AG20443 (cell line): ENCODE results near the gene CNNM4.
"Not testable (repeated sequence)": the region's sequence is repeated elsewhere in the genome, so short reads cannot be mapped to it uniquely, and the experiment has no call there.

Experiments
- DNase-seq: peaks from one replicate; pipeline ENCODE4 v3.0.0; 2012; ENCODE audit warnings: low spot score, mixed read lengths

CNNM4 gene

DNA sequence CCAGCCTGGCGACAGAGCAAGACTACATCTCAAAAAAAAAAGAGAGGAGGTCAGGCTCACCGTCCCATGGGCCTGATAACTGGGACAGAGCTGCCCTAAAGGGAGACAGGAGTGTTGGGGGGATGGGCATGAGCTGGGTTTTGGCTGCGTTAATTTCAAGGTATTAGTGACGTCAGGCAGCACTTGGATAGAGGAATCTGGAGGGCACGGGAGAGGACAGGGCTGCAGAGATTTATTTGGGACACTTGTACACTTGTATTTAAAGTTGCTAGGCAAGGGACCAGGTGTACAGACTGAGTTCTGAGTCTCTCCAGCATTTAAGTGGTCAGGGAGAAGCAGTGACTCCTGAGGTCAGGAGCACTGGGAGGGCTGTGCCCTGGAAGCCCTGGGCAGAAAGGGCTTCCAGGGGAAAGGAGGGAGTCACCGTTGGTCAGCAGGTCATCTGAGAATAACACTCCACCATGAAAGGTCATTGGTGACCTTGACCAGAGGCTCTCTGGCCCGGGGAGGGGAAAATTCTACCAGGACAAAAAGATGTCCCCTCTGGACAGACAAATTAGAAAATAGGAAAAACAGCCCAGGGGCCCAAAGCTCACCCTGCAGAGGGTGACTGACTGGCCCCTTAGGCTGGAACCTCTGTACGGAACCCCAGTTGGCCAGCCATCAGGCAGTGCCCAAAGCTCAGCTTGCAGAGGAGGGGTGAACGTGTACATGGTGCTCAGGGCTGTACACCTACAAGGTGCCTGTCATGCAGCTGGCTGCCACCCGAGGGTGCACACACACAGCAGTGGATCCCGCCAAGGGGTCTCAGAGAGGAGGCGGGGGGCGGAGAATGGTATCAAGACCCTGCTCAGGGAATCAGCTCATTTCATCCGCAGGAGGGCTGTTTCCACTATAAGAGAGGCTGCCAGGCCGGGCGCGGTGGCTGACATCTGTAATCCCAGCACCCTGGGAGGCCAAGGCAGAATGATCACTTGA, 32.4 kb downstream of the CNNM4 start:
- DNase-seq, result no peak

DNA sequence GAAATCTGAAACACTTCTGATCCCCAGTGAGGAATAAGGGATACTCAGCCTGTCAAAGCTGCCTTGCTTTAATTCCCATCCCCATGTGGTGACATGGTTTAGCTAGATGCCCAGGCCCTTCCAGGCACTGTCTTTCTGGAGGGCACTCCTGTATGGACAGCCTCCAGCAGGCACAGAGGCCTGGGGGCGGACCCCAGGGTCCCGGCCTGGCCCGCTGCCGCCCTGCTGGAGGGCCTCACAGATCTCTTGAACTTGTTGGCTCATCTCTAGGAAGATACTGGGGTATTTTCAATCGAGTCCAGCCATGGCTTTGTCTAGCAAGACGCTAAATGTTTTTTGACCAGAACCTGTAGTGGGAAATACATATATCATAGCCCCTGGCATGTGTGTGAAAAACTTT, 34.4 kb downstream of the CNNM4 start:
- DNase-seq, result no peak

DNA sequence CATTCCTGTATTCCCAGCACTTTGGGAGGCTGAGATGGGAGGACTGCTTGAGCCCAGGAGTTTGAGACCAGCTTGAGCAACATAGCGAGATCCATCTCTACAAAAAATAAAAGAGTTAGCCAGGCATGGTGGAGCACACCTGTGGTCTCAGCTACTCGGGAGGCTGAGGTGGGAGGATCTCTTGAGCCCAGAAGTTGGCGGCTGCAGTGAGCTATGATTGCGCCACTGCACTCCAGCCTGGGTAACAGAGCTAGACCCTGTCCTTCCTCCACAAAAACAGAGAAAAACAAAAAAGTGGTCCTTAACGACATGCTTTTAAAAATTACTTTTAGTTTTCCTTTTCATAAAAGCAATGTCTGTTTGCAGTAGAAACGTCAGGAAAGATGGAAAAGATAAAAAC, 35.8 kb downstream of the CNNM4 start:
- not testable (repeated sequence) for DNase-seq

DNA sequence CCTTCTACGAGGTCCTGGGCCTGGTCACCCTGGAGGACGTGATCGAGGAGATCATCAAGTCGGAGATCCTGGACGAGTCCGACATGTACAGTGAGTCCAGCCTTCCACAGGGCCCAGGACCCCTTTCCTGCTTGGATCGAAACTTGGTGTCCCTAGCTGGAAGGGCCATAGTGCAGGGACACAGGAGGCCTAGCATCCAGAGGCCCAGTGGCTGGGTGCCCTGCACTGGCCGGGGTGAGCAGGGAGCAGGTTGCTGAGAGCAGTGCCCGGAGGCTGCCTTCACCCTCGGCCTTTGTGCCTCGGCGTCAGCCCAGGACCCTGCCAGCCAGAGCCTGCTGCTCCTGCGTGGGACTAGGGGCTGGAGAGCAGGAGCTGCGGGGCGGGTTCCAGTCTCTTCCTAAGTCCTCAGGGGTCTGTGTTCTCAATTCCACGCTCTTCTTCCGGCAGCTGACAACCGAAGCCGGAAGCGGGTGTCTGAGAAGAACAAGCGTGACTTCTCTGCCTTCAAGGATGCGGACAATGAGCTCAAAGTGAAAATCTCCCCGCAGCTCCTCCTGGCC, 36.4 kb downstream of the CNNM4 start:
- no peak for DNase-seq

DNA sequence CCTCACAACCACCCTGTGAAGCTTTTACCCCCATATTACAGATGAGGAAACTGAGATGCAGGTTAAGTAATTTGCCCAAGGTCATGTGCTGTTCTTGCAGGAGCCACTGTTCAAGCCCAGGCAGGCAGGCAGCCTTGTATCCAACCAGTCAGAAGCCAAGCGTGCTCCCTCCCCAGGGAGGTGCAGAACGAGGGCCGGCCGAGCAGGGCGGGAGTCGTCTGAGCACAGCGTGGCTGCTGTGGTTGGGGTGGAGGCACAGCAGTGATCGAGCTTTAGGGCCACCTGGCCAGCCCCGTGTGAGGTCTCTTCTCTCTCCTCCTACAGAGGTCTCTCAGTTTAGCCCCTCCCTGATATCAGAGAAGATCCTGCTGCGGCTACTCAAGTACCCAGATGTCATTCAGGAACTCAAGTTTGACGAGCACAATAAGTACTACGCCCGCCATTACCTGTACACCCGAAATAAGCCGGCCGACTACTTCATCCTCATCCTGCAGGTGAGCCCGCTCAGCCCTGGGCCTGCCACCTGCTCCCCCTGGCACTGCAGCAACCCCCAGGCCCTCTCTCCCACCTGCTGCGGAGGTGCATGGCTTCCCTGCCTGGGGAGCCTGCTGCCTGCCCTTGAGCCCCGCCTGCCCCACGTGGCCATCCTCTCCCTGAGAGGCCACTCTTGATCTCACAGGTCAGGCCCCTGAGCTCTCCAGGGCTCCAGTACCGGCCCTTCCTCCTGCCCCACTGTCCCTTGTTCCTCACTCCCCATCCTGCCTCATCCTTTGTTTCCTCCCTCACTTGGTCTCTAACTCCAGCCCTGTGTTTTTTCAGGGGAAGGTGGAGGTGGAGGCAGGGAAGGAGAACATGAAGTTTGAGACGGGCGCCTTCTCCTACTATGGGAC, 38.3 kb downstream of the CNNM4 start:
- no peak for DNase-seq

DNA sequence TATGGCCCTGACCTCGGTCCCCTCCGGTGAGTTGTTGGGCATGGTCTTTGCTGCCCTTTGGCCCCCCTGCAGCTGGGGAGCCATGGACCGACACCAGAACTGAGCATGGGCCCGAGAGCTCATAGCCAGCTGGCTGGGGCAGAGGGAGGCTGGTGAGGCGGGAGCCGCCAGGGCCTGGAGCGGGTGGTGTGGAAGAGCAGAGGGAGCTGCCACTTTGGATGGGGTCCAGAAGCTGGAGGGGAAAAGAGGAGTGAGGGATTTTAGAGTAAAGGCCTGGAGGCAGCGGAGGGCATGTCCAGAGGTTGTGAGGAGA, 38.9 kb downstream of the CNNM4 start:
- no peak for DNase-seq

DNA sequence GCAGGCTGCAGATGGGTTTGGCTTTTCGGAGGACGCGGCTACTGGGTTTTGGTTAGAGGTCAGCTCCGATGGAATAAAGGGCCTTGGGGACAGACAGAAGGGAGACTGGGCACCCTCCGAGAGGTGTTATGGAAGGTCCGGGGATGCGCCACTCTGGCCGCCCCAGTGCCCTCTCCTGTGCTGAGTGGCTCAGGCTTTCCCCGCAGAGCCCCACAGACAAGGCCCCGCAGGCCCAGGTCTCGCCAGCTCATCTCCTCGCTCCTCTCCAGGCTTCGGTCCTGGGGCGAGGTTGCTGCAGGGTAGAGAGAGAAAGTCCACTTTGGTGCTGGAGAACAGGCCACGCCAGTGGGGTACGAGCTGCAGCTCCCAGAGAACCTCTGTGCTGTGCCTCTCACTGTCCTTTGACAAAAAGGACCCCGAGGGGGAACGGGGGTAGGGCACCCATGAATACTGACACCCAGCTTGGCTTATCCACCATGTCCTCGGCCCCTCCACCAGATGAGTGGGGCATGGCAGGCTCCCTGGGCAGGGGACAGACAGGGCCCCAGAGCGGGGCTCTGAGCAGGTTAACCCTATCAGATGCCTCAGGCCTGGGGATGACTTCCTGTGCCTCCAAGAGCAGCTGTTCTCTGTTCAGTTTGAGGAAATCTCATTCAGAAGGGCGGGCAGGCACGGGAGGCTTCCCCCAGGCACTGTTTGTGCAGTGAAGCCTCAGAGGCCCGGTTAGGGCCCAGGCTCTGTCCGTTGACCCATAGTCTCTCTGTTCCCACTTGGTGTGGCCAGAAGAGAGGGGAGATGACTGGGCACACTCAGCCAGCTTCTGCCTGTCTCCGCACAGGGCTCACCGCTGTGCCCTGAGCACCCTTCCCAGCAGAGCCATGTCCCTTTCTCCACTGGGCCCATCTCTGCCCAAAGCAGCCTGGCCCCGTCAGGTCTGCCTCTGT, 39.6 kb downstream of the CNNM4 start:
- DNase-seq, result no peak

DNA sequence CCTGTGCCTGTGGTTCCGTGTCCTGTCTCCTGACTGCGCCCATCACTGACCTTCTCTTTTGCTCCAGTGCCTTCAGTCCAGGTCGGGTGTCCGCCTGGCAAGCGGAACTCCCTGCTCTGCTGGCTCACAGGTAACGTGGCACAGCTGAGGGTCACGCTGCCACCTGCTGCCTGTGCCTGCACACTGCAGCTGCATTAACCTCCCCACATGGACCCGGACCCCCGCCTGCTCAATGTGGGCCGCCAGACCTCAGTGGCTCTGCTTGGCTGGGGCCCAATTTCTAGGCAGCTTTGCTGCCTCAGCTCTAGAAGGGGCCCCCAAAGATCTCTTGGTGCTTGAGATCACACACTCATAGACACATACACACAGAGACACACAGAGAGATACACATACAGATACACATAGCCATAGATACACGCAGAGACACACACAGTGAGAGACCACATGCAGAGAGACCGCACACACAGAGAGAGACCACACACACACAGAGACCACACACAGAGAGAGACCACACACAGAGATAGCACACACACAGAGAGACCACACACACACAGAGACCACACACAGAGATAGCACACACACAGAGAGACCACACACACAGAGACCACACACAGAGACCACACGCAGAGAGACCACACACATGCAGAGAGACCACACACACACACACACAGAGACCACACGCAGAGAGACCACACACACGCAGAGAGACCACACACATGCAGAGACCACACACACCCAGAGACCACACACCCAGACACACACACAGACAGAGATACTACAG, 40.5 kb downstream of the CNNM4 start:
- DNase-seq, result peak; percentile 84

DNA sequence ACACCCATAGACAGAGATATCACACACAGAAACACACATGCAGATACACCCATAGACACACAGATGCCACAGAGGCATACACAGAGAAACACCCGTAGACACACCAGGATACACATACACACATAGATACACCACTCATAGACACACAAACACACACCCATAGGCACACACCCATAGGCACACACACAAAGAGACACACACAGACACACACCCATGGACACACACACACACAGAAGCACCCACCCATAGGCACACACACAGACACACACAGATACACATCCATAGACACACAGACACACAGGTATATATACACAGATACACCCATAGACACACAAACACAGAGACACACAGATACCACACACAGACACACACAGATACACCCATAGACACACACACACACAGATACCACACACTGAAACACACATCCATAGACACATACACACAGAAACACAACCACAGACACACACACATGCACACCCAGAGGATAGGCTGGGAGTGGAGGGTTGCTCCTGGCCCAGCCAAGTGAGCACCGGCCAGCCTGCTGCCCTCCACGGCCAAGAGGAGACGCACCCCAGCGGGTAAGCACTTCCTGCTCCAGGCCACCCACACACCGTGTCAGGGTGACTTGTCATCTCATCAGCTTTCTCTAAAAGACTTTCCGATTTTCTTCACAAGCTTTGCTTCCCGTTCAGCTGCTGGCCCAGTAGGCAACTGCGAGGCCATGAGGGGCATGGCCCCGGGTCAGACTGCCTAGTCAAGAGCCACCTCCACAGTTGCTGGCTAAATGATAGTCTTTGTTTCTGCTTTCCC, 41.3 kb downstream of the CNNM4 start:
- no peak for DNase-seq

DNA sequence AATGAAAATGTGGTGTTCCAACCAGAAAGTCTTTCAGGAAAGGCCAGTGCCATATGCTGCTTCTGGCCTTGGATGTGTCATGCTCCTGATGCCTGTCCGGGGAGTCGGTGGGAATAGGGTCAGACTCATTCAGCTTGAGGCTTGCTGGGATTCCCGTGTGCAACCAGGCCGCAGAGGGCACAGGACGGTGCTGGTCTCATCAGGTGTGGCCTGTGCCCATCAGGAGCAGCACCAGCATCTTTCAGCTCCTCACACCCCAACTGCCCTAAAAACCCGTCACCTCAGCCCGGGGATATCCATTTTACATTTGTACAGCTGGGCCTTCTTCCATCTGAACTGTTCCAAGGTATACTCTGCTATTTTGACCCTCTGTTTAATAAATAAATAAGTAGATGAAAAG, 42.0 kb downstream of the CNNM4 start:
- no peak for DNase-seq

DNA sequence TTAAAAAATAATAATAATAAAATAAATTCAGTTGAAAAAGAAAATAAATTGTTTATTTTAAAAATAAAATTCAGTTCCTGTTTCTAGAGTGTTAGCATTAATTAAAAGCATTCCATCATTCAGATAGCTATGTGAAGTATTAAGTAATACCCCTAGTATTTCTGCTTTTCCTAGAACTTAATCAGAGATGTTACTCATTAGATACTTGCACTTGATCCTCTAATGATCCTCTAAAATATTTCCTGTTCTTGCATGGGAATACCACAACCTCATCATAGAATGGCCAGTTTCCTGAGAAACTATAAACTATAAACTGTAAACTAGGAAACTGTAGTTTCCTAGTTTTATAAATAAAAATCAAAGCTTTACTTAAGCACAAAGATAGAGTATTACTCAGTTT, 44.3 kb downstream of the CNNM4 start:
- no peak for DNase-seq

DNA sequence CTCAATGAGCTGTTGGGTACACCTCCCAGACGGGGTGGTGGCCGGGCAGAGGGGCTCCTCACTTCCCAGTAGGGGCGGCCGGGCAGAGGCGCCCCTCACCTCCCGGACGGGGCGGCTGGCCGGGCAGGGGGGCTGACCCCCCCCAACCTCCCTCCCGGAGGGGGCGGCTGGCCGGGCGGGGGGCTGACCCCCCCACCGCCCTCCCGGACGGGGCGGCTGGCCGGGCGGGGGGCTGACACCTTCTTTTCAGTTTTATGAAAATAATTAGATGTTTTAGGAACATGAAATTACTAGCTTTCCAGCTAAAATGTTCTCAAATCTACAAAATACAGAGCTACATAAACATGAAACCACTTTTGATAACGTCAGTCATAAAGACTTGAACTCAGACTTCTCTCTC, 45.2 kb downstream of the CNNM4 start:
- not testable (repeated sequence) for DNase-seq

DNA sequence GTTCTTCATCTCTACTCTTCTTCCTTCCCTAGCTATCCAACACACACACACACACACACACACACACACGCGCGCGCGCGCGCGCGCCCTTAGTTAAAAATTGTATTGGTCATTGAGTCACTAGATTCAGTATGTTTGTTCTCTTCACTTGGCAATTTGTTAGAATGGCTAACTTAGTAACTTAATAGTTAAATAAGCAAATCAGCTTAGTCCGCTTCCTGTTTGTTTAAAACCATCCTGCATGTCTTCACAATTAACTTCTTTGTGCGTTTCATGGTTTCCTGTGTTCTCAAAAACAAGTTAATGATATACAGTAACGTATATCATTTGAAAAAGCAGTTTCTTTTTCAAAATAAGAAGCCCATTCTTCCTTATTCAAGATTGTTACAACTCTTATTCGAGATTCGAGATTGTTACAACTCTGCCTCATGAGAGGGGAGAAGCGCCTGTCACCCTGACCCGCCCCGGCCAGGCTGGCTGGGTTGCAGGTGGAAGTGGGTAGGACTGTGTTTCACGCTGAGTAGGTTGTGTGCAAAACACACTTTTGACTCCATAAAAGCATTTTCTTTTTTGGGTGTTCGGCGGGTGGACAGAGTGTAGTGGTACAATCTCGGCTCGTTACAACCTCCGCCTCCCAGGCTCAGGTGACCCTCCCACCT, 45.9 kb downstream of the CNNM4 start:
- DNase-seq, result no peak

DNA sequence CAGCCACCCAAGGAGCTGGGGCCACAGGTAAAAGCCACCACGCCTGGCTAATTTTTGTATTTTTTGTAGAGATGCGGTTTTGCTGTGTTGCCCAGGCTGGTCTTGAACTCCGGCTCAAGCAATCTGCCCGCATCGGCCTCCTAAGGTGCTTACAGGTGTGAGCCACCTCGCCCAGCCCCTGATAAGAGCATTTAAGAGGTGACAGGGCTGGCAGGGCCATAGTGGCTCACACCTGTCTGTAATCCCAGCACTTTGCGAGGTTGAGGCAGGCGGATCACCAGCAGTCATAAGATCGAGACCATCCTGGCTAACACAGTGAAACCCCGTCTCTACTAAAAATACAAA, 46.4 kb downstream of the CNNM4 start:
- DNase-seq, result no peak

DNA sequence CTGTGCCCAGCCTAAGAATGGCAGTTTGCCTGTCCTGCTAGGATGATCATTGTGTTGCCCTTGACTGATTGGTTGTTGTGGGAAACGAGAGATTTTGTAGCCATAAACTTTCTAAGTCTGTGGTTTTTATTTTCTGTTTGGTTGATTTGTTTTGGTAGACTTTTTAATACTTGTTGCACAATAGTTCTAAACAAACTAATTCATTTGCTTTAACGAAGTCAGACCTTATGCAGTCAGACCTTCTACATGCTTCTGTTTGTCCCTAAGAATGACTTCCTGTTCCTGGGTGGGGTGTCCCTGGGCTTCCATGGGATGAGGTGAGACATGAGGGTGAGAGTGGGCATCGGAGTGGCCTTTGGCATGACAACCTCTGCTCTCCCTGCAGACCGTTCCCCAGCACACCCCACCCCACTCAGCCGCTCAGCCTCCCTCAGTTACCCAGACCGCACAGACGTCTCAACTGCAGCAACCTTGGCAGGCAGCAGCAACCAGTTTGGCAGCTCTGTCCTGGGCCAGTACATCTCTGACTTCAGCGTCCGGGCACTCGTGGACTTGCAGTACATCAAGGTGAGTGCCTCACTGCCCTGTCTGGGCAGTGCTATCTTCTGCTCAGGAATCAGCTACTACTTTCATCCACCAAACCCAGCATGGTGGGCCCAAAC, 47.6 kb downstream of the CNNM4 start:
- no peak for DNase-seq

DNA sequence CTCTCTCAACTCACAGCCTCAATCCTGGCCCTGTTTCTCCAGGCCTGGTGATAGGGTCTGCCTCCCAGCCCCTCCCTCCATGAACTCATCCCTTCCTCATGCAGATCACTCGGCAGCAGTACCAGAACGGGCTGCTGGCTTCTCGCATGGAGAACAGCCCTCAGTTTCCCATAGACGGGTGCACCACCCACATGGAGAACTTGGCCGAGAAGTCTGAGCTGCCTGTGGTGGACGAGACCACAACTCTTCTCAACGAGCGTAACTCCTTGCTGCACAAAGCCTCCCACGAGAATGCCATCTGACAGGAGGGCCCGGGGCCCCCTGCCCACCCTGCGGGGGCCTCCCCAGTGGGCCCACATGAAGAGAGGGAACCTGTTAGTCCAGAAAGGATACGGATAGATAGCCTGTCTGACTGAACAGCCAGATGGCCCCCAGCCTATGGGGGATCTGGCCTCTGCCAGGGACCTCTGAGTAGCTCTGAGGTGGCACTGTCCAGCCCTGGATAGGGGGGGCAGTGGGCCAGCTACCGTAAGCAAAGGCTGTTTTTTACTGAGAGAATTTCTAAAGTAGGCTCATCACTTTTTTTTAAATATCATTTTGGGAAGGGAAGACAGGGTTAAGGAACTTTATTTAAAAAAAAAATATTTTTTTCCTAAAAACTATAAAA, 48.6 kb downstream of the CNNM4 start:
- no peak for DNase-seq

DNA sequence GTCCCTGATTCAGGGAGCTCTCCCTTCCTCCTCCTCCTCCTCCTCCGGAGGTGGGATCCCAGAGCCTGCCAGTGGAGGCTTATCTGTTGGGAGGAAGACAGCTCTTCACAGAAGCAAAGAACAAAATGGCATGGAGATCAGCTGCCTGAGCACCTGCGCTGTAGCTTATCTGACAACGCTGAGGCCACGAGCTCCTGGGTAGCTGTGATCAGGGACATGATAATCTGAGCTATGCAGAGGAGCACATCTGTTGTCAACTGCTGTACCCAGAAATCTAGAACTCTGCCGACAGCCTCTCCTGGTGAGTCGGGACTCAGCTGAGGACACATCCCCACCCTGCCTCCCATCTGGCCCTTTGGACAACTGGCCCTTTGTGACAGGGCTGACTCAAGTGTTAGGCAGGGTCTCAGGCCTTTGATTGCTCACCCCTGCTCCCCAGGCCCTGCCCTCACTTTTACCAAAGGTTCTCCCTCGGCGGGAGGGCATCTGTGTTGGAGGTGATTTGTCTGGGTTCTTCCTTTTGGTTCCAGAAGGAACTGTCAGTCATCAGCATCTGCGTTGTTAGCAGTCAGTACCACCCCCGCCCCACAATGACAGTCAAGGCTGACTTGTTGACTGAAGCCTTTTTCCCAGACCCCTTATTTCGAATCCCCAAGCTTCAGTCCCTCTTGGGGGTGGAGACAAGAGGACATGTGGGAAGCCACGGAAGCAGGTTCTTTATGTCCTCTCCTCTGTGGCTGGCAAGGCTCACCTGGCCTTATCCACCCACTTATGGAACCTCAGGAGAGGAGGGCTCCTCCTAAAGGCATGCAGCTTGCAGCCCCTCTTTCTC, 49.5 kb downstream of the CNNM4 start:
- DNase-seq, result no peak

DNA sequence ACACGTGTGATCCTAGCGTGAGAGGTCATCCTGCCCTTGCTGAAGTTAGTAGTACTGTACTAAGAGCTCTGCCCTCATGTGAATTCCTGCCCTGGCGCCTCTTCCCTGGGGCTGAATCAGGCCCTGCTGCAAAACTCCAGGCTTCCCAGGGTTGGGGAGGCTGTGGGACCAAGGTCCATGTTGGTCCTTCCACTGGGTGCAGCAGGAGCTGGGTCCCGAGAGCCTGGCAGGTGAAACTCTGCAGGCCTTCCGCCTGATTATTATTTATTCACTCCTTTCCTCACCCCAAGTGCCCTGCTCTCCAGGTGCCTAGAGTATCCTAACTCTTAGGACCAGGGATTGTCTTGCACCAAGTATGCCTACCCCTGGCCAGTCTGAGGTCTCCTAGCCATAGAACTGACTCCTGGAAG, 50.1 kb downstream of the CNNM4 start:
- no peak for DNase-seq
